Panc1 (cell line): ENCODE results near the gene WSB1. TPM values are rescaled to one million over a fixed set of nuclear protein-coding genes. Genes with fewer than 3 reads are reported as not detected.

Experiments
- ATAC-seq: fragments of 200-7000 bp; cut with Tn5 transposase; 2 replicates; pipeline ENCODE4 v1.9.1; 2020; ENCODE audit warnings: mild to moderate bottlenecking, moderate library complexity
- BruUV-seq: library from RNA; stranded (reverse); fragments of 400-500 nt; replicated peaks from 2 replicates; lab custom pipeline; 2021; lab: Mats Ljungman, UMichigan
- CTCF ChIA-PET: fragments of 300-600 bp; sonication (Branson Sonifier 250); formaldehyde crosslinking; loops from one replicate; lab custom pipeline; 2022; ENCODE audit warnings: antibody characterized with exemption; lab: Charles Lee
- POLR2A ChIA-PET: fragments of 300-600 bp; sonication (Branson Sonifier 250); formaldehyde crosslinking; loops from one replicate; lab custom pipeline; 2022; ENCODE audit warnings: antibody characterized with exemption; lab: Charles Lee
- DNase-seq: peaks from one replicate; pipeline ENCODE4 v3.0.0-alpha.2; 2010; ENCODE audit warnings: low read depth, low spot score
- H3K27ac ChIP-seq: 2 replicates; pipeline ENCODE4 v1.5.1; 2011; ENCODE audit warnings: mild to moderate bottlenecking, low read length, inconsistent platforms
- H3K27me3 ChIP-seq: fragments of 200-500 bp; sonication (Bioruptor generic); 2 replicates; pipeline ENCODE4 v1.6.0; 2014; ENCODE audit warnings: low read length, inconsistent platforms; ENCODE audit not compliant: control insufficient read depth, insufficient read depth
- H3K36me3 ChIP-seq: fragments of 200-500 bp; sonication (Bioruptor generic); 2 replicates; pipeline ENCODE4 v1.5.1; 2014; ENCODE audit warnings: inconsistent platforms, mild to moderate bottlenecking, low read length, moderate library complexity; ENCODE audit not compliant: control insufficient read depth, insufficient read depth
- H3K4me1 ChIP-seq: 2 replicates; pipeline ENCODE4 v1.5.1; 2011; ENCODE audit warnings: inconsistent platforms, mild to moderate bottlenecking, low read length, moderate library complexity; ENCODE audit not compliant: control insufficient read depth, insufficient read depth
- H3K4me3 ChIP-seq, 2 experiments: 2 replicates each; pipeline ENCODE4 v1.5.1; 2011 to 2012; ENCODE audit warnings: low read depth in 2 of 2, low read length in 2 of 2, mild to moderate bottlenecking in 2 of 2, inconsistent platforms in 1 of 2, moderate library complexity in 1 of 2
- H3K9me3 ChIP-seq: fragments of 200-500 bp; sonication (Bioruptor generic); 2 replicates; pipeline ENCODE4 v1.5.1; 2014; ENCODE audit warnings: low read depth, mild to moderate bottlenecking, inconsistent platforms, low read length, moderate library complexity; ENCODE audit not compliant: control insufficient read depth, insufficient read depth
- POLR2AphosphoS5 ChIP-seq: IDR thresholded peaks from 2 replicates; pipeline ENCODE4 v1.6.1; 2012; ENCODE audit warnings: mild to moderate bottlenecking, low read depth, low read length, moderate library complexity
- SIN3A ChIP-seq: IDR thresholded peaks from 2 replicates; pipeline ENCODE4 v1.6.1; 2012; ENCODE audit warnings: low read depth, mild to moderate bottlenecking, low read length, moderate library complexity, borderline replicate concordance; ENCODE audit not compliant: insufficient read depth
- TCF7L2 ChIP-seq: IDR thresholded peaks from 2 replicates; pipeline ENCODE4 v1.6.1; 2011; ENCODE audit warnings: mild to moderate bottlenecking, low read depth, low read length, inconsistent platforms
- in situ Hi-C: cut with HindIII; loops from 2 replicates; pipeline ENCODE4 v1.10.0; 2016; ENCODE audit warnings: low sequenced_read_pairs, low pct_unique_long_range_greater_than_20kb
- intact Hi-C: fragments of 100-400 bp; cut with micrococcal nuclease; formaldehyde crosslinking; loops from one replicate; pipeline ENCODE4 v1.10.0; 2022; ENCODE audit not compliant: unreplicated experiment
- total RNA-seq: library from RNA; stranded (reverse); gene quantifications from one replicate; pipeline ENCODE4 v1.2.1, GENCODE V29; 2021; ENCODE audit not compliant: unreplicated experiment
- TF ChIP-seq, protein P1 (sequence below): fragments of 450-650 bp; IDR thresholded peaks from 2 replicates; pipeline ENCODE4 v1.5.1; 2017; ENCODE audit warnings: mild to moderate bottlenecking
- TF ChIP-seq, protein P2 (sequence below), 2 experiments: IDR thresholded peaks; 2 replicates each; pipeline ENCODE4 v1.6.1; 2011 to 2012; ENCODE audit warnings: low read depth in 2 of 2, control low read depth in 1 of 2, low read length in 1 of 2, mild to moderate bottlenecking in 1 of 2, moderate library complexity in 1 of 2; ENCODE audit not compliant: insufficient read depth in 1 of 2

WSB1 gene
- total RNA-seq, 1 experiment from 2014 or later = 114 TPM

DNA sequence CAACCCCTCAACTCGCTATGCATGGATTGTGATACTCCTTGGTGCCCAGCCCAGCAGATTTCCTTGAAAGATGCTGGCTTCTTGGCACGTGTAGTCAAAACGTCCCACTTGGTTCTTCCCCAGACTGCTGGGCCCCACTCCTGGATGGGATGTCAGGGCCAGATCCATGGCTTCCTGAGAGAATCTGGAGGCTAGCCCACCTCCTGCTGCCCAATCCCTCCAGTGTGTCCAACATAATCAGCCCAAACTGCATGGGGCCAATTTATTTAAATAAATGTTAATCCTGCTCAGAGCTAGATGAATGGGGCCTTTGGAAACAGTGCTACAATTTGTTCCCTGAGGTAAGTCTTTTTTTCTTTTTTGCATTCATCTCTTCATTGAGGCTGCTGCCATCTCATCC, 49.4 kb downstream of the WSB1 start:
- Histone ChIP-seq H3K9me3 (no peaks in the 10 kb centered on the region), H3K27me3 (no peaks in the 10 kb centered on the region), H3K27ac (no peak overlapping the region), H3K36me3 (no peaks in the 10 kb centered on the region), H3K4me3 (no peak overlapping the region), H3K4me1 (peaks cover 2% of the 10 kb centered on the region; the same call in 1 of the 2 replicates)
- DNase-seq (no peak), ATAC-seq (no peak)
- BruUV-seq = no TSS peak
- intact Hi-C loops = loop anchor here (10.0 kb wide), 1 partner anchor 48 kb away; the partner anchor contains the start of gene WSB1
- no peak for TF ChIP-seq POLR2AphosphoS5
- TF ChIP-seq SIN3A = no peak
- TF ChIP-seq, protein P1, sequence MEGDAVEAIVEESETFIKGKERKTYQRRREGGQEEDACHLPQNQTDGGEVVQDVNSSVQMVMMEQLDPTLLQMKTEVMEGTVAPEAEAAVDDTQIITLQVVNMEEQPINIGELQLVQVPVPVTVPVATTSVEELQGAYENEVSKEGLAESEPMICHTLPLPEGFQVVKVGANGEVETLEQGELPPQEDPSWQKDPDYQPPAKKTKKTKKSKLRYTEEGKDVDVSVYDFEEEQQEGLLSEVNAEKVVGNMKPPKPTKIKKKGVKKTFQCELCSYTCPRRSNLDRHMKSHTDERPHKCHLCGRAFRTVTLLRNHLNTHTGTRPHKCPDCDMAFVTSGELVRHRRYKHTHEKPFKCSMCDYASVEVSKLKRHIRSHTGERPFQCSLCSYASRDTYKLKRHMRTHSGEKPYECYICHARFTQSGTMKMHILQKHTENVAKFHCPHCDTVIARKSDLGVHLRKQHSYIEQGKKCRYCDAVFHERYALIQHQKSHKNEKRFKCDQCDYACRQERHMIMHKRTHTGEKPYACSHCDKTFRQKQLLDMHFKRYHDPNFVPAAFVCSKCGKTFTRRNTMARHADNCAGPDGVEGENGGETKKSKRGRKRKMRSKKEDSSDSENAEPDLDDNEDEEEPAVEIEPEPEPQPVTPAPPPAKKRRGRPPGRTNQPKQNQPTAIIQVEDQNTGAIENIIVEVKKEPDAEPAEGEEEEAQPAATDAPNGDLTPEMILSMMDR = no peak
- no peak for TF ChIP-seq TCF7L2
- ChIA-PET POLR2A (interaction anchor here (0.6 kb wide), 1 partner anchor 256 kb away, joined by 3 read pairs; no protein-coding TSS in a partner anchor), CTCF (interaction anchor here (1.0 kb wide), 1 partner anchor 11 kb away, joined by 3 read pairs; no protein-coding TSS in a partner anchor)
- in situ Hi-C loops = loop anchor here (25.0 kb wide), 1 partner anchor 106 kb away; no protein-coding TSS in a partner anchor

DNA sequence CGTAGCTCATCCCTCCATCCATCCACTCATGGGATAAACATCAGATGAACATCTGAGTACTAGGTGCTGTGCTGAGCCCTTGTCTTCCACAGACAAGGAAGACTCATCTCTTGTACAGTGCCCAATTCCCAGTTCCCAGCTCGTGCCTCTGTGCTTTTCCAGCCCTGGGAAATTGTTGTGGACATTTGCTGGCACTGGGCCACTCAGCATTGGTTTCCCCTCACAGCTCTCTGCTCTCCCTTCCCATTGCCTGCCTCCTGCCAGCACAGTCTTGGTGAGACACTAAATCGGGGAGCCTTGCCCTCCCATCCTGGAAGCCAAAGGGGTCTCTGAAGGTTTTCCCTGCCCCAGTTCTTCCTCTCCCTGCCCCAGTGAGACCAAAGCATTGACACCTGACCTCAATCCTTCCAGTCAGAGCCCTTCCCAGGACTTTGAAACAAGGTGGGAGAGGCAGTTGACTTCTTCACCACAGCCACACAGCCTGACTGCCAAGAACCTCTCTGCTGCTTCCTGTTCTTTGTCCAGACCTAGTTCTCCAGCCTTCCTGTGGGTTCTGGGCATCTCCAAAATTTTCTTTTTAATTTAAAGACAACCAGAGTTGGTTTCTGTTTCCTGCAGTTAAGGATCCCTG, 50.2 kb downstream of the WSB1 start:
- intact Hi-C loops (loop anchor here (10.0 kb wide), 1 partner anchor 49 kb away; the partner anchor contains the start of gene WSB1), in situ Hi-C loops (loop anchor here (25.0 kb wide), 1 partner anchor 107 kb away; no protein-coding TSS in a partner anchor)
- no peaks in the 10 kb centered on the region for H3K9me3 ChIP-seq
- no TSS peak for BruUV-seq
- no peak overlapping the region for H3K4me3 ChIP-seq
- ChIA-PET CTCF (no interaction called here), POLR2A (interaction anchor here (0.6 kb wide), 1 partner anchor 255 kb away, joined by 3 read pairs; no protein-coding TSS in a partner anchor)
- no peak overlapping the region for H3K27ac ChIP-seq
- no peaks in the 10 kb centered on the region for H3K27me3 ChIP-seq
- ATAC-seq (no peak), DNase-seq (no peak)
- TF ChIP-seq SIN3A (no peak), POLR2AphosphoS5 (no peak), TCF7L2 (no peak)
- TF ChIP-seq, protein P1 = no peak
- TF ChIP-seq, protein P2, sequence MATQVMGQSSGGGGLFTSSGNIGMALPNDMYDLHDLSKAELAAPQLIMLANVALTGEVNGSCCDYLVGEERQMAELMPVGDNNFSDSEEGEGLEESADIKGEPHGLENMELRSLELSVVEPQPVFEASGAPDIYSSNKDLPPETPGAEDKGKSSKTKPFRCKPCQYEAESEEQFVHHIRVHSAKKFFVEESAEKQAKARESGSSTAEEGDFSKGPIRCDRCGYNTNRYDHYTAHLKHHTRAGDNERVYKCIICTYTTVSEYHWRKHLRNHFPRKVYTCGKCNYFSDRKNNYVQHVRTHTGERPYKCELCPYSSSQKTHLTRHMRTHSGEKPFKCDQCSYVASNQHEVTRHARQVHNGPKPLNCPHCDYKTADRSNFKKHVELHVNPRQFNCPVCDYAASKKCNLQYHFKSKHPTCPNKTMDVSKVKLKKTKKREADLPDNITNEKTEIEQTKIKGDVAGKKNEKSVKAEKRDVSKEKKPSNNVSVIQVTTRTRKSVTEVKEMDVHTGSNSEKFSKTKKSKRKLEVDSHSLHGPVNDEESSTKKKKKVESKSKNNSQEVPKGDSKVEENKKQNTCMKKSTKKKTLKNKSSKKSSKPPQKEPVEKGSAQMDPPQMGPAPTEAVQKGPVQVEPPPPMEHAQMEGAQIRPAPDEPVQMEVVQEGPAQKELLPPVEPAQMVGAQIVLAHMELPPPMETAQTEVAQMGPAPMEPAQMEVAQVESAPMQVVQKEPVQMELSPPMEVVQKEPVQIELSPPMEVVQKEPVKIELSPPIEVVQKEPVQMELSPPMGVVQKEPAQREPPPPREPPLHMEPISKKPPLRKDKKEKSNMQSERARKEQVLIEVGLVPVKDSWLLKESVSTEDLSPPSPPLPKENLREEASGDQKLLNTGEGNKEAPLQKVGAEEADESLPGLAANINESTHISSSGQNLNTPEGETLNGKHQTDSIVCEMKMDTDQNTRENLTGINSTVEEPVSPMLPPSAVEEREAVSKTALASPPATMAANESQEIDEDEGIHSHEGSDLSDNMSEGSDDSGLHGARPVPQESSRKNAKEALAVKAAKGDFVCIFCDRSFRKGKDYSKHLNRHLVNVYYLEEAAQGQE (IDR thresholded peaks at IDR 0.05; ENCODE audit: insufficient read depth in 1 of 2, low read depth in 2 of 2, low read length in 1 of 2) = no peak
- no peaks in the 10 kb centered on the region for H3K36me3 ChIP-seq
- peaks cover 6% of the 10 kb centered on the region; the same call in 1 of the 2 replicates for H3K4me1 ChIP-seq
